CD4-positive, CD25-positive, alpha-beta regulatory T cell (primary cell): ENCODE measurements around the gene TBC1D10A. TPM values are rescaled to one million over a fixed set of nuclear protein-coding genes. Genes with fewer than 3 reads are reported as not detected.

Experiments
- ATAC-seq, 2 donors: fragments of 150-1000 bp; cut with Tn5 transposase; one replicate each; pipeline ENCODE4 v1.10.0; 2021; ENCODE audit warnings: low read depth in 2 of 2, moderate number of reproducible peaks in 2 of 2, moderate library complexity in 1 of 2
- DNase-seq, 3 donors: peaks; one replicate each; pipeline versions ENCODE4 v3.0.0 to v3.0.0-alpha.2; 2012 to 2022; ENCODE audit warnings: mixed read lengths in 1 of 3
- H3K27ac ChIP-seq: one replicate; pipeline ENCODE4 v1.7.0; 2013; ENCODE audit warnings: mild to moderate bottlenecking, low read length; ENCODE audit not compliant: insufficient read depth, poor library complexity, severe bottlenecking
- H3K27me3 ChIP-seq: one replicate; pipeline ENCODE4 v1.7.0; 2013; ENCODE audit warnings: low read length; ENCODE audit not compliant: control insufficient read depth, insufficient read depth
- H3K36me3 ChIP-seq: one replicate; pipeline ENCODE4 v1.7.0; 2013; ENCODE audit warnings: mild to moderate bottlenecking, low read length, moderate library complexity; ENCODE audit not compliant: control insufficient read depth, insufficient read depth
- H3K4me1 ChIP-seq: 2 replicates; pipeline ENCODE4 v1.7.0; 2013; ENCODE audit warnings: mild to moderate bottlenecking, low read length; ENCODE audit not compliant: insufficient read depth, control insufficient read depth, poor library complexity, severe bottlenecking
- H3K4me3 ChIP-seq: one replicate; pipeline ENCODE4 v1.7.0; 2013; ENCODE audit warnings: low read depth, mild to moderate bottlenecking, low read length, moderate library complexity
- H3K9me3 ChIP-seq, 2 experiments: 1 replicate in 1 of 2; 2 replicates in 1 of 2; pipeline ENCODE4 v1.7.0; 2013; ENCODE audit warnings: low read length in 2 of 2, mild to moderate bottlenecking in 1 of 2, moderate library complexity in 1 of 2; ENCODE audit not compliant: control insufficient read depth in 2 of 2
- H3K27ac Mint-ChIP-seq, 3 donors: one replicate each; pipeline ENCODE4 v1.8.0; 2020 to 2022; ENCODE audit warnings: mild to moderate bottlenecking in 3 of 3, mixed read lengths in 3 of 3, moderate library complexity in 2 of 3
- H3K27me3 Mint-ChIP-seq: one replicate; pipeline ENCODE4 v1.8.0; 2022; ENCODE audit warnings: mild to moderate bottlenecking, mixed read lengths
- H3K36me3 Mint-ChIP-seq: one replicate; pipeline ENCODE4 v1.8.0; 2020; ENCODE audit warnings: mixed read lengths
- H3K4me1 Mint-ChIP-seq, 4 donors: one replicate each; pipeline ENCODE4 v1.8.0; 2020 to 2022; ENCODE audit warnings: mixed read lengths in 4 of 4, mild to moderate bottlenecking in 1 of 4
- H3K4me3 Mint-ChIP-seq, 4 donors: one replicate each; pipeline ENCODE4 v1.8.0; 2020 to 2022; ENCODE audit warnings: mild to moderate bottlenecking in 4 of 4, mixed read lengths in 4 of 4, moderate library complexity in 3 of 4
- H3K9me3 Mint-ChIP-seq, 7 donors: one replicate each; pipeline ENCODE4 v1.8.0; 2020 to 2022; ENCODE audit warnings: mixed read lengths in 7 of 7, mild to moderate bottlenecking in 3 of 7, moderate library complexity in 2 of 7
- polyA plus RNA-seq, 4 donors: library from polyadenylated mRNA; unstranded; fragments of 300-500 nt; fragmentation: Illumina TruSeq; gene quantifications; one replicate each; pipeline ENCODE4 v1.2.3, GENCODE V29; 2021
- total RNA-seq: library from RNA; stranded (reverse); gene quantifications from one replicate; pipeline ENCODE4 v1.2.3, GENCODE V29; 2022

TBC1D10A gene
- total and polyA plus RNA-seq, 5 donors from 2014 or later: 44.2 to 67.5 (median 47.8) TPM

GRCh38 chr22:30253205-30253852 is 73.4 kb downstream of the TBC1D10A start:
- H3K4me3 Mint-ChIP-seq: no peak overlapping the region
- DNase-seq: no peak
- Histone ChIP-seq H3K27ac (no peak overlapping the region), H3K36me3 (no peaks in the 10 kb centered on the region), H3K4me1 (no peaks in the 10 kb centered on the region), H3K9me3 (no peaks in the 10 kb centered on the region), H3K27me3 (no peaks in the 10 kb centered on the region), H3K4me3 (no peak overlapping the region)
- no peaks in the 10 kb centered on the region for H3K36me3 Mint-ChIP-seq
- no peaks in the 10 kb centered on the region for H3K9me3 Mint-ChIP-seq
- peaks cover 4% of the 10 kb centered on the region for H3K27me3 Mint-ChIP-seq
- no peak for ATAC-seq
- H3K4me1 Mint-ChIP-seq: peaks cover 0 to 8% (median 5%) of the 10 kb centered on the region in 4 donors
- no peak overlapping the region for H3K27ac Mint-ChIP-seq

DNA sequence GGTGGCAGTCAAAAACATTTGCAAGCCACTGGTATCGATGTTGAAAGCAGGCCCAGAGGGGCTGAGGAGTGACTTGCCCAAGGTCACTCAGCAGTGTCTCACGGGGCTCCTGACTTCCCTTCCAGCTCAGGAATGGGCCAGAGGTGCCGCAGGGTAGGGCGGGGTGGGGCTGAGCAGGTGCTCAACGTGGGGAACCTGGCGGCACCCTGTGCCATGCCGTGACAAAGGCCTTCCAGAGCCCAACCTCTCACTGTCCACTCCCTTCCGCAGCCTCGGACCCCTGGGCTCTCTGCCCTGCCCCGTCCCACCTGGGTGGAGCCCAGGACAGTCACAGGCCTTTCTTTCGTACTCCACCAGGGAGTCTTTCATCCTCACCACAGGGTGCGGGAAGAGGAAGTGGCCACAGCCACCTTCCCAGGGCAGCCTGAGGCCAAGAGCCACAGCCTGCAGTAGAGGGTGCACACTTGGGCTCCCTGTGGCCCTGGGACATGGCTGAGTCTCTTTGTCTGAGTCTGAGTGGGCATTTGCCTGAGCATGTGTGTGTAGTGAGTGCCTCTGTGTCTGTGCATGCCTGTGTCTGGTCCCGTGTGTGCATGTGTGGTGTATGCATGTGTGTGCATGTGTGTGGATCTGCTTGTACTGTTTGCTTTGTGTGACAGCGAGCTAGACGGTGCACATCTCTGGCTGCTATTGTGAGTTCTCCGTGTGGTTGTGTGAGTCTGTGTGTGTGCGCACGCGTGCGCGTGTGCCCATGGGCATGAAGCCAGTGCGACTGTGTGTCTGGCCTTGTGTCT is 74.1 kb downstream of the TBC1D10A start:
- H3K9me3 Mint-ChIP-seq: no peaks in the 10 kb centered on the region
- H3K4me3 Mint-ChIP-seq: no peak overlapping the region
- no peaks in the 10 kb centered on the region for H3K36me3 ChIP-seq
- no peaks in the 10 kb centered on the region for H3K27me3 ChIP-seq
- H3K4me3 ChIP-seq: no peak overlapping the region
- H3K27ac ChIP-seq: no peak overlapping the region
- H3K4me1 Mint-ChIP-seq: peaks cover 0 to 14% (median 8%) of the 10 kb centered on the region in 4 donors
- no peaks in the 10 kb centered on the region for H3K4me1 ChIP-seq
- H3K27ac Mint-ChIP-seq: no peak overlapping the region
- H3K27me3 Mint-ChIP-seq: peaks cover 8% of the 10 kb centered on the region
- ATAC-seq: no peak
- no peak for DNase-seq
- no peaks in the 10 kb centered on the region for H3K36me3 Mint-ChIP-seq
- no peaks in the 10 kb centered on the region for H3K9me3 ChIP-seq

GRCh38 chr22:30251711-30252110 is 75.0 kb downstream of the TBC1D10A start:
- H3K36me3 ChIP-seq: no peaks in the 10 kb centered on the region
- H3K4me3 ChIP-seq: no peak overlapping the region
- no peaks in the 10 kb centered on the region for H3K9me3 ChIP-seq
- DNase-seq: no peak
- no peak for ATAC-seq
- Mint-ChIP-seq H3K9me3 (no peaks in the 10 kb centered on the region), H3K27ac (no peak overlapping the region), H3K4me3 (no peak overlapping the region), H3K4me1 (peaks cover 0 to 20% (median 10%) of the 10 kb centered on the region in 4 donors), H3K36me3 (no peaks in the 10 kb centered on the region), H3K27me3 (peaks cover 8% of the 10 kb centered on the region)
- no peaks in the 10 kb centered on the region for H3K27me3 ChIP-seq
- peaks cover 6% of the 10 kb centered on the region for H3K4me1 ChIP-seq
- H3K27ac ChIP-seq: no peak overlapping the region

DNA sequence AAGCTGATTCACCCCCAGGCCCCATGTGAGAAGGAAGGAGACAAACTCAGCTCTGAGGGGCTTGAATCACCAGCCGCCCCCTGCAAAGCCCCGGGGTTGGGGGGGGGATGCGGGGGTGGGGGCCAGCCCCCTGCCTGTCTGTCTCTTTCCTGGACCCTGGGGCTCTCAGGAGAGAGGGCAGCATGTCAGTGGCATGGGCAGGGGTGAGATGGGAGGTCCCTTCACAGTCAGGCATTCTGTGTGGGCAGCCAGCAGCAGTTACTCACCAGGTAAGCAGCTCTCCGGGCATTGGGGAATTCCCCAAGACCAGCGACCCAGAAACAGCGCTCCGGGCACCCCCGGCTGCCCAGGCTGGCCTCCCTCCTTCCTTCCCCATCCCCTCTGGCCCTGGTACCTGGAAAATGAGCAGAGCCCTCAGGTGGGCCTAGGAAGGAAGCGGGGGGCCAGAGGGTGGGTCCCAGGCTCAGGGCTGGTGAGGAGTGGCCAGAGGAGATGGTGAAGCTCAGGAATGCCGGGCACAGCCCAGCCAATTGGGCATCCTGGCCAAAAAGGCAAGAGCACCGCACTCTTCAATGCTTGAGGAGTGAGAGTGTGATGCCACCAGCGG is 76.0 kb downstream of the TBC1D10A start:
- H3K9me3 ChIP-seq: no peaks in the 10 kb centered on the region
- DNase-seq: no peak
- H3K4me1 ChIP-seq: peaks cover 16% of the 10 kb centered on the region
- Mint-ChIP-seq H3K4me1 (peaks cover 0 to 25% (median 15%) of the 10 kb centered on the region in 4 donors), H3K4me3 (no peak overlapping the region), H3K9me3 (no peaks in the 10 kb centered on the region), H3K36me3 (no peaks in the 10 kb centered on the region), H3K27ac (no peak overlapping the region), H3K27me3 (peaks cover 8% of the 10 kb centered on the region)
- no peaks in the 10 kb centered on the region for H3K27me3 ChIP-seq
- no peak for ATAC-seq
- no peak overlapping the region for H3K4me3 ChIP-seq
- no peak overlapping the region for H3K27ac ChIP-seq
- no peaks in the 10 kb centered on the region for H3K36me3 ChIP-seq

GRCh38 chr22:30250039-30250565 is 76.6 kb downstream of the TBC1D10A start:
- peak overlapping the region in 1 of 4 donors; percentile 68 for H3K4me3 Mint-ChIP-seq
- ATAC-seq: no peak
- peaks cover 20% of the 10 kb centered on the region for H3K4me1 ChIP-seq

GRCh38 chr22:30249049-30250038 is 77.4 kb downstream of the TBC1D10A start:
- Histone ChIP-seq H3K9me3 (no peaks in the 10 kb centered on the region), H3K27ac (no peak overlapping the region), H3K36me3 (no peaks in the 10 kb centered on the region), H3K4me1 (peaks cover 25% of the 10 kb centered on the region), H3K4me3 (no peak overlapping the region), H3K27me3 (no peaks in the 10 kb centered on the region)
- Mint-ChIP-seq H3K4me1 (peaks cover 0 to 37% (median 22%) of the 10 kb centered on the region in 4 donors), H3K4me3 (peak overlapping the region in 1 of 4 donors; percentile 68), H3K9me3 (no peaks in the 10 kb centered on the region), H3K27ac (no peak overlapping the region), H3K36me3 (no peaks in the 10 kb centered on the region), H3K27me3 (peaks cover 13% of the 10 kb centered on the region)
- ATAC-seq (no peak), DNase-seq (no peak)

More at GRCh38 chr22:30250039-30250565, 76.6 kb downstream of the TBC1D10A start:
- Histone ChIP-seq H3K27me3 (no peaks in the 10 kb centered on the region), H3K9me3 (no peaks in the 10 kb centered on the region), H3K4me3 (no peak overlapping the region), H3K27ac (no peak overlapping the region), H3K36me3 (no peaks in the 10 kb centered on the region)
- no peaks in the 10 kb centered on the region for H3K36me3 Mint-ChIP-seq
- H3K9me3 Mint-ChIP-seq: no peaks in the 10 kb centered on the region
- peaks cover 0 to 31% (median 19%) of the 10 kb centered on the region in 4 donors for H3K4me1 Mint-ChIP-seq
- DNase-seq: no peak
- peaks cover 8% of the 10 kb centered on the region for H3K27me3 Mint-ChIP-seq
- H3K27ac Mint-ChIP-seq: no peak overlapping the region

- H3K4me1 Mint-ChIP-seq: peaks cover 0 to 41% (median 24%) of the 10 kb centered on the region in 4 donors
- DNase-seq (no peak), ATAC-seq (no peak)
- Histone ChIP-seq H3K27me3 (no peaks in the 10 kb centered on the region), H3K4me3 (no peak overlapping the region), H3K27ac (no peak overlapping the region), H3K9me3 (no peaks in the 10 kb centered on the region), H3K4me1 (peaks cover 25% of the 10 kb centered on the region), H3K36me3 (no peaks in the 10 kb centered on the region)
- no peaks in the 10 kb centered on the region for H3K9me3 Mint-ChIP-seq
- no peaks in the 10 kb centered on the region for H3K36me3 Mint-ChIP-seq
- H3K27ac Mint-ChIP-seq: peak overlapping the region in 2 of 3 donors; percentile 33 to 80
- peaks cover 13% of the 10 kb centered on the region for H3K27me3 Mint-ChIP-seq
- peak overlapping the region in 1 of 4 donors; percentile 72 for H3K4me3 Mint-ChIP-seq
These were observed 78.3 kb downstream of the TBC1D10A start for GRCh38 chr22:30248484-30248883.
